HG02588 (cell line): ENCODE data around the gene PRKACA.
A peak's percentile ranks its signal among the peaks of the same experiment; 100 is the strongest.

Source experiments
- ATAC-seq: cut with Tn5 transposase; IDR thresholded peaks from one replicate; pipeline ENCODE4 v1.9.1; 2021; ENCODE audit warnings: mild to moderate bottlenecking, moderate library complexity; ENCODE audit not compliant: unreplicated experiment

Gene PRKACA

DNA sequence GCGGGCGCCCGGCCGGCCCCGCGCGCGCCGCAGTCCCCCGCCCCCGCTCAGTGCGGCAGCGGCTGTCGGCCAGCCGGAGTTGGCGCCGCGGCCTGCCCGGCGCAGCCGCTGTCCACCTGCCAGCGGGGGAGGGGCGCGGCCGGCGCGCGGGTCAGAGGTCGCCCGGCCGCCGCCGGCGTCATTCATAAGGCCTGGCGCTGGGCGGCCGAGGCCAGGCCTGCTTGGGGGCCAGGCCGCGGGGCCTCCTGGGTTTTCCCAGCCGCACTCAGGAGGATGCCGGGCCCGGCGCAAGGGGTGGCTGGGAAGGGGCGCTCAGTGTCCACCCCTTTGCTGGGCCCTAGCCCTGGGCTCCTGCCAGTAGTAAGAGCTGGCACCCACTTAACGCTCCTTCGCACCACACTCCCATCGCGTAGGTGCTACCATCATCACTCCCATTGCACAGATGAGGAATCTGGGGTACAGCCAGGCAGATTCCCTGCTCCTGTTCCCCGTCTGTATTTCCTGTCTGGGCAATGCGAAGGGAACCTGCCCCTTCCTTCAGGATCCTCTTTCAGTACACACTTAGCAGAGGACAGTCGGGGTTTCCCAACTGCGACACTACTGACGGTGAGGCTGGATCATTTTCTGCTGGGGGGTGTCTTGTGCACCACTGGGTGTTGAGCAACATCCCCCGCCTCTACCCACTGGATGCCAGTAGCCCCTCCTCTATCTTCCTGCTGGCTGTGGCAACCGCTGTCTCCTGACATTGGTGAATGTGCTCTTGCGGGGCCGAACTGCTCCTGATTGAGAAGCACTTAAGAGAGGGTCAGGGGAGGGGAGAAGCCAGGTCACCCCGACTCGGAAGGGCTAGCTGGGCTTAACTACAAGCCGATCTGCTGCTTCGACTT is 846 bp upstream of the PRKACA start:
- ATAC-seq: peak; percentile 30

DNA sequence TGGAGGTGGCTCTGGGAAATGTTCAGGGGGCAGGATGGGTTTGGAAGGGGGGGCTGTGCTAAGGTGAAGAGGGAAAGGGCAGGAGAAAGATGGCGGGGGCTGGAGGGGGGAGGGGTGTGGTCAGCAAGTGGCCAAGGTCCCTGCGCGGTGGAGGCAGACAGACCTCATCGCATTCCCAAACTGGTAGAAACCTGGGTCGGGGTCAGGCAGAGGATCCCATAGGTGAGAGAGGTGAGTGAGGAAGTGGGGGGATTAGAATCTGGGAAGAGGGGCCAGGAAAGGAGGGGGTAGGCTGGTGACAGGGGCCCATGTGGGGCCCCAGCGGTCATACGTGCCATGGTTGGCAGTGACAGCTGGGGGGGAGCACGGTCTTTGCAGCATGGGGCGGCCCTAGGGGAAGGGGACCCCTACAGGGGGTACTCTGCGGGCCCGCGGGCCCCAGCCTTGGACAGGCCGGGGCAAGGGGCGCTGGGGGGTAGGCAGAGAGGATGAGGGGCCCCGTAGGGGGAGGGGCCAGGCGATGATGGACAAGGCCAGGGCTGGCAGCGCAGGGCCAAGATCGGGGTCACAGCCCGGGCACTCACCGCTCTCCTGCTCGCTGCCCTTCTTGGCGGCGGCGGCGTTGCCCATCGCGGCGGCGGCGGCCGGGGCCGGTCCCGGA is 514 bp downstream of the PRKACA start:
- no peak for ATAC-seq

GRCh38 chr19:14116525-14116917 is 1.0 kb downstream of the PRKACA start:
- no peak for ATAC-seq

- ATAC-seq: no peak
These were observed 1.8 kb downstream of the PRKACA start for GRCh38 chr19:14115756-14116155.

- no peak for ATAC-seq
These were observed 2.7 kb downstream of the PRKACA start for GRCh38 chr19:14114854-14115253.

DNA sequence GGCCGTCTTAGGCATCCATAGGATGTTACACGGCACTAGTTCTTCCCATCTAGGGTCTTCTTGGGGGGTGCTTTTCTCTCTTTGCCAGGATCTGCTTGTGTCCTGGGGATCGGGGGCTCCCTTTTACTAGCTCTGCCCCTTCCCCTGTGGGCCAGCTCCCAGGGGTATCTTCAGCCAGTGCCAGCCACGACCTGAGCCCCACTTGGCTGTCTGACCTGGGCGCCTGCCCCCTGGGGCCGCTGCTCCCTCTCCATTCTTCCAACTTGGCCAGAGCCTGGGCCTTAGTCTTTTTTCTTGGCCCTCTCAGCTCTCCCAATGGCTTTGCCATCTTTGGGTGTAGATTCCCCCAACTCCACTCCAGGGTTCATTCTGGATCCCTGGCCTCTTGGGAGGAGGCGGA is 3.1 kb downstream of the PRKACA start:
- no peak for ATAC-seq

- ATAC-seq: no peak
These were observed 3.7 kb downstream of the PRKACA start for GRCh38 chr19:14113762-14114414.

DNA sequence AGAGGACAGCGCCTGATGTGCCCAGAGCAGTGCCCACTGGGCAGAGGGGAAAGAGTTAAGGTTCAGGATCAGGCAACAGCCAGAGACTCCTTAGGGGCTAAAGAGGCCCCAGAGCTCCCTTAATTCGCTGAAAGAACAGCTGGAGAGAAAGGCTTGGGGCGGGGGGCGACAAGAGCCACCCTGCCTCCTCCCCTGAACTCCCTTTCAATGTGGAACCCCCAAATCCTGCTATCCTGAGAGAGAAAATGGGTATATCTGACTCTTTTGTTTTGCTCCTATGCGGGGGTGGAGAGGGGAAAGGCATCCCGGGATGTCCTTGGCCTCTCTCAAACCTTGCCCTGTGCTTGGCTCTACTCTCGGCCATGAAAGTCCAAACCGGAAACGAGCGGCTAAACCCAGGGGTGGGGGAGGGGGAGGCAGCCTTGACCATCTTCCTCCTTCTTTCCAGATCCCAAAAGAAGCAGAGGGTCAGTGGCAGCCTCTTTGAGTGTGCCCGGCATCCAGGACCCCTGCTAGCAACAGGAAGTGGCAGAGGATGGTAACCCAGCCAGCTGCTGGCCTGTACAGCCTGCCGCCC is 4.7 kb downstream of the PRKACA start:
- ATAC-seq: no peak

- no peak for ATAC-seq
These were observed 5.3 kb downstream of the PRKACA start for GRCh38 chr19:14112051-14112808.

DNA sequence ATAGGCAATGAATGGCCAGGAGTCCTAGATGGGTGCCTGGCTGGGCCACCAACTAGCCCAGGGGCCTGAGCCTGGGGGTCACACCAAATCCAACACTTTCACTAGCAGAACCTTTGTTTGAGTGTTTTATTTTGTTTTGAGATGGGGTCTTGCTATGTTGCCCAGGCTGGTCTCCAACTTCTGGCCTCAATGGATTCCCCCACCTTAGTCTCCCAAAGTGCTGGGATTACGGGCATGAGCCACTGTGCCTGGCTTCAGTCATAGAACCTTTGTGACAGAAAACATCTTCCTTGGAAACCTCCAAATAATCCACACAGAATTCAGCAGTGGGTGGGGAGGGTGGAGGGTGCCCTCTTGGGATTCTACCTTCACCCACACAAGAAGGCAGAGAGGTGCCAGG is 6.1 kb downstream of the PRKACA start:
- no peak for ATAC-seq

- ATAC-seq: no peak
These were observed 6.9 kb downstream of the PRKACA start for GRCh38 chr19:14110650-14111049.

DNA sequence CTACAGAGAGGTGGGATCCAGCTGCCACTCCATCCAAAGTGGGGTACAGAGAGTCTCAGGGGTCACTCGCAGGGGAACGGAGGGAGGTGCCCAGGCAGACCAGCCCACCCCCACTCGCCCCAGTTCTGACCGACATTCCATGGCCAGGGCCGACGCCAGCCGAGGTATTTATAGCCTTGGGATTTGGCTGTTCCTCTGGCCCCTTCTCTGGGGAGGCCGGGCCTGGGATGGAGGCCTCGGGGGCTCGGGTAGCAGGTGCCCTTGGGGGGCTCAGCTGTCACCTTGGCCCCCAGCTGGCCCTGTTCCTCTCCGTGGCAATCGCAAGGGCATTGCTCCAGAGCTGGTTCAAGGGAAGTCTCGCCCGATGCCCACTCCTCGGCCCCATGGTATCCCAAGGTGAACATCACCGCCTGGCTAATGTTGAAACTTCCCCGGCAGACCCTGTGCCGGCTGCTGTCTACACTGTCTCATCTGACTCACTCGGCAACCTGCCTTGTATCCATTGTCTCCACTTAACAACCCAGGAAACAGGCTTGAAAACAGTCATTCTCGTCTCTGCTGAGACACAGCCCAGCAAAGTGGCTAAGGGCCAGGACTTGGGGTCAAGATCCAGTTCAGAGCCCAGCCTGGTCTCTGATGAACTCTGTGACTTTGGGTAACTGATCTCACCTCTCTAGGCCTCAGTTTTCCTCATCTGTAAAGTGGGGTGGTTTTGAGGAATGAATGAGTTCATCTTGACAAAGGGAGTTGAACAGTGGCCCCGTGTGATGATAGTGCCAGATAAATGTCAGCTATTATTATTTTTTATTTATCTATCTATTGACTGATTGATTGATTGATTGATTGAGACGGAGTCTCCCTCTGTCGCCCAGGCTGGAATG is 9.7 kb downstream of the PRKACA start:
- no peak for ATAC-seq

- ATAC-seq: no peak
These were observed 10.7 kb downstream of the PRKACA start for GRCh38 chr19:14106840-14107239.

DNA sequence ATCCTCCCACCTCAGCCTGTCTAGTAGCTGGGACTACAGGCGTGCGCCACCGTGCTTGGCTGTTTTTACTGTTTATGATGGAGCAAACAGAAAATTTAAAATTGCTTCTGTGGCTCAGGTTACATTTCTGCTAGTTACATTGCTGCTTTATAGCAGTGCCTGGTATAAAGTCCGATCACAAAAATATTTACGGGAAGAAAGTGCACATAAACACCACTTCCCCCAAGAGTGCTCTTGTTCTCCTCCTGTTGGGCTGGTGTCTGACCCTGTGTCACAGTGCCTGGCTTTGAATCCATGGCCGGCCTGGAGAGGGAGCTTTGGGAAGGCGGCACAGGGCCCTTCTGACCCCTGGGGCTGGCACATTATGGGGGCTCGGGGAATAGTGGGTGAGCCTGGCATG is 11.9 kb downstream of the PRKACA start:
- no peak for ATAC-seq

DNA sequence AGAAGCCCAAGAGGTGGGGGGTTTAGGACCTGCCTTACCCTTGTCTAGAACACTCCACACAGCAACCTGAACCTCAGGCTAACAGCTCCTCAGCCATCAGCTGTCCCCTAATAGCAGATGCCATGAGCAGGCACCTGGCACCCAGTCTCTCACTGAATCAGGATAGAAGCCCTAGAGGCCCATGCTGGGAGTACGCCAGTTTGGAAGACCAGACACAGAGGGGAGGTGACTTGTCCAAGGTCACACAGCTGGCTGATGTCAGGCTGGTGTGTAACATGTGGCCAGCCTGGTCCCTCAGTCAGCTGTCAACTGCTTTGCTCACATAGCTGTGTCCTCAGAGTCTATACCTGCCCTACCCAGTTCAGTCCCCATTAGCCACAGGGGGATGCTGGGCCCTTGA is 14.3 kb downstream of the PRKACA start:
- no peak for ATAC-seq

DNA sequence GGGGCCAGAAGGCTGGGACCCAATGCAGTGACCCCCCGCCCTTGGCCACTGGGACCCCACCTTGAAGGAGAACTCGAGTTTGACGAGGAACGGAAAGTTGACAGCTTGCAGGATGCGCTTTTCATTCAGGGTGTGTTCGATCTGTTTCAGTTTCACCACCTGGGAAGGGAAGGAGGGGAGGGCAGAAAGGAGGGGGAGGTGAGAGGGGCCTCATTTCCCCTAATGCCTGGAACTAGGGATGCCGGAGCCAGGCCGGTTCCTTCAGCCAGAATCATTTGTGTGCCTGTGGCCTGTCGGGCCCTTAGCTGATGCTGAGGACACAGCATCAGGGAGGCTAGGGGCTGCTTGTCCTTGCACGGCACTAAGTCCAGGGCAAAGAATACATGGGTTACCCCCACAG is 14.8 kb downstream of the PRKACA start:
- no peak for ATAC-seq

GRCh38 chr19:14102102-14102696 is 15.4 kb downstream of the PRKACA start:
- ATAC-seq: no peak

DNA sequence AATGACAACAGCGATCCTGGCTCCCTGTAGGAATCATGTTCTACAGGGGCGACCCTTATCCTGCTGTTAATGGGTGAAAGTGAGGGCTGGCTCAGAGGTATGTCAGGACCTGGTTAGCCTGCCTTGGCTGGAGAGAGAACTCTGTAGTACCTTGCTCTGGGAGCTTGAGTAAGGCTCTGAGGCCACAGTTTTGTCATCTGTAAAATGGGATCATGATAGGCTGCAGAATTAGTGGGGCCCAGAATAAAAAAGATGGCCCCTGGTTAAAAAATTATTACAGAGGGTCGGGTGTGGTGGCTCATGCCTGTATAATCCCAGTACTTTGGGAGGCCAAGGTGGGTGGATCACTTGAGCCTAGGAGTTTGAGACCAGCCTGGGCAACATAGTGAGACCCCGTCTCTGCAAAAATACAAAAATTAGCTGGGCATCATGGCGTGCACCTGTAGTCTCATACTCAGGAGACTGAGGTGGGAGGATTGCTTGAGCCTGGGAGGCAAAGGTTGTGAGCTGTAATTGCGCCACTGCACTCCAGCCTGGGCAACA is 16.5 kb downstream of the PRKACA start:
- ATAC-seq: no peak

DNA sequence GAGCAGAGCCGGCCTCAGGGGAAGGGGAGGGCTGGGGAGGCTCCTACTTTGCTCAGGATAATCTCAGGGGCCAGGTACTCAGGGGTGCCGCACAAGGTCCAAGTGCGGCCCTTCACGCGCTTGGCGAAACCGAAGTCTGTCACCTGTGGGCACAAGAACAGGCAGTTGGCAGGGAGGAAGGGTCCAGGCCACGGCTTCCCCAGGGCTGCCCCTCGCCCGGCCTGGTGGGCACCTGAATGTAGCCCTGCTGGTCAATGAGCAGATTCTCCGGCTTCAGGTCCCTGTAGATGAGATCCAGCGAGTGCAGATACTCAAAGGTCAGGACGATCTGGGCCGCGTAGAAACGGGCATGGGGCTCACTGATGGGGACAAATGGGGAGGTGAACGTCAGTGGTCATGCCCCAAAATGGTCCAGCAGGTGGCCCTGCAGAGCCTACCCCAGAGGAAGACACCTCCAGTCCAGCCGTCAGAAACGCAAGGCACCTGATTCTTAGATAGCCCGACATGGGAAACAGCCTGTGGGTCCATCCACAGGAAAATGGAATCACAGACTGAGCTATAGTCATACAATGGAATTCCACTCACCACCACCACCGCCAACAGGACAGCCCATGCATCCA is 19.9 kb downstream of the PRKACA start:
- ATAC-seq: no peak
